Omental fat pad (tissue), 4 donors: ENCODE data around the gene DCTN3. TPM values are rescaled to one million over a fixed set of nuclear protein-coding genes. Genes with fewer than 3 reads are reported as not detected.

Experiments used
- ATAC-seq: fragments of 150-250 bp; one replicate; pipeline ENCODE4 v1.9.1; 2016; ENCODE audit warnings: mild to moderate bottlenecking, moderate library complexity; ENCODE audit not compliant: low FRiP score
- DNase-seq: peaks from one replicate; pipeline ENCODE4 v3.0.0-alpha.2; 2019; ENCODE audit warnings: low spot score
- CTCF ChIP-seq, 3 donors: fragments of 450-650 bp; IDR thresholded peaks; one replicate each; pipeline ENCODE4 v1.5.1; 2016 to 2017; ENCODE audit warnings: antibody characterized with exemption in 3 of 3, mild to moderate bottlenecking in 3 of 3, moderate library complexity in 2 of 3
- total RNA-seq, 4 donors: library from RNA; depleted of rRNA; stranded (reverse); fragments of >200 nt; gene quantifications; one replicate each; pipeline ENCODE4 v1.1.0, GENCODE V29; 2016

The DCTN3 gene
- total RNA-seq, 4 donors from 2014 or later, result 46.5 to 93.8 (median 75.0) TPM

- no peak for TF ChIP-seq CTCF (IDR thresholded peaks at IDR 0.05)
- DNase-seq (no peak), ATAC-seq (no peak)
Observed at GRCh38 chr9:34652602-34653000, 32.3 kb upstream of the DCTN3 start.

GRCh38 chr9:34651876-34652601 is 31.7 kb upstream of the DCTN3 start, which contains the start of gene IL11RA:
Gene IL11RA (plus strand): TSS chr9:34652185. CDS start chr9:34655218, 3,033 bp downstream.
- ATAC-seq (peak; percentile 63), DNase-seq (peak; percentile 44)
- no peak for TF ChIP-seq CTCF (IDR thresholded peaks at IDR 0.05)

GRCh38 chr9:34651321-34651720 is 31.0 kb upstream of the DCTN3 start:
- DNase-seq (no peak), ATAC-seq (peak; percentile 12)
- no peak for TF ChIP-seq CTCF (IDR thresholded peaks at IDR 0.05)

GRCh38 chr9:34650816-34651215 is 30.5 kb upstream of the DCTN3 start:
- no peak for TF ChIP-seq CTCF (IDR thresholded peaks at IDR 0.05)
- ATAC-seq (no peak), DNase-seq (no peak)

GRCh38 chr9:34648673-34649072 is 28.4 kb upstream of the DCTN3 start:
- DNase-seq (no peak), ATAC-seq (no peak)
- TF ChIP-seq CTCF (IDR thresholded peaks at IDR 0.05), result no peak

GRCh38 chr9:34647651-34648050 is 27.4 kb upstream of the DCTN3 start:
- DNase-seq, result no peak
- ATAC-seq, result no peak
- no peak for TF ChIP-seq CTCF (IDR thresholded peaks at IDR 0.05)

GRCh38 chr9:34647084-34647403 is 26.7 kb upstream of the DCTN3 start:
- ATAC-seq, result no peak
- no peak for DNase-seq

More at GRCh38 chr9:34647084-34647403, 26.7 kb upstream of the DCTN3 start:
- no peak for TF ChIP-seq CTCF (IDR thresholded peaks at IDR 0.05)
